ENCODE measurements around the gene LILRA5. TPM values are rescaled to one million over a fixed set of nuclear protein-coding genes. Genes with fewer than 3 reads are reported as not detected.

The LILRA5 gene
- total and polyA plus RNA-seq, 2 of the 8 experiments (the other 6 are each of a cell fraction or from before 2014, with no cell fraction given) = not detected

DNA sequence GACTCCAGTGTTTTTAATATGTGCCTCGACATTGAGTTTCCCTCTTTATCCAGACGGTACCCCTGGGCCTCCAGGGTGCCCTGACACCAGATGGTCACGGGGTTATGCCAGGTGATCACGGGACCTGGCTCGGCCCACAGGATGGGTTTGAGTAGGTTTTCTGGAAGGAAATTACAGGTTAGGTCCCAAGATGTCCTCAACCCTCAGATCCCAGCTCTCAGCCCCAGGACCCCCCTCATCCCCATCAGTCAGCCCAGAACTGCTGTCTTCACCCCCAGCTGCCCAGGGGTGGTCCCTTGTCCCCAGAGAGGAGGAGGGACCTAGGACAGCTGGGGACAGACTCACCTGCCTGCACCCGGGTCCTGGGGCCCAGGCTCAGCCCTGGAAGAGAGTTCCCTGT lies 25.6 kb upstream of the LILRA5 start (continued):
- TF ChIP-seq, protein P1, sequence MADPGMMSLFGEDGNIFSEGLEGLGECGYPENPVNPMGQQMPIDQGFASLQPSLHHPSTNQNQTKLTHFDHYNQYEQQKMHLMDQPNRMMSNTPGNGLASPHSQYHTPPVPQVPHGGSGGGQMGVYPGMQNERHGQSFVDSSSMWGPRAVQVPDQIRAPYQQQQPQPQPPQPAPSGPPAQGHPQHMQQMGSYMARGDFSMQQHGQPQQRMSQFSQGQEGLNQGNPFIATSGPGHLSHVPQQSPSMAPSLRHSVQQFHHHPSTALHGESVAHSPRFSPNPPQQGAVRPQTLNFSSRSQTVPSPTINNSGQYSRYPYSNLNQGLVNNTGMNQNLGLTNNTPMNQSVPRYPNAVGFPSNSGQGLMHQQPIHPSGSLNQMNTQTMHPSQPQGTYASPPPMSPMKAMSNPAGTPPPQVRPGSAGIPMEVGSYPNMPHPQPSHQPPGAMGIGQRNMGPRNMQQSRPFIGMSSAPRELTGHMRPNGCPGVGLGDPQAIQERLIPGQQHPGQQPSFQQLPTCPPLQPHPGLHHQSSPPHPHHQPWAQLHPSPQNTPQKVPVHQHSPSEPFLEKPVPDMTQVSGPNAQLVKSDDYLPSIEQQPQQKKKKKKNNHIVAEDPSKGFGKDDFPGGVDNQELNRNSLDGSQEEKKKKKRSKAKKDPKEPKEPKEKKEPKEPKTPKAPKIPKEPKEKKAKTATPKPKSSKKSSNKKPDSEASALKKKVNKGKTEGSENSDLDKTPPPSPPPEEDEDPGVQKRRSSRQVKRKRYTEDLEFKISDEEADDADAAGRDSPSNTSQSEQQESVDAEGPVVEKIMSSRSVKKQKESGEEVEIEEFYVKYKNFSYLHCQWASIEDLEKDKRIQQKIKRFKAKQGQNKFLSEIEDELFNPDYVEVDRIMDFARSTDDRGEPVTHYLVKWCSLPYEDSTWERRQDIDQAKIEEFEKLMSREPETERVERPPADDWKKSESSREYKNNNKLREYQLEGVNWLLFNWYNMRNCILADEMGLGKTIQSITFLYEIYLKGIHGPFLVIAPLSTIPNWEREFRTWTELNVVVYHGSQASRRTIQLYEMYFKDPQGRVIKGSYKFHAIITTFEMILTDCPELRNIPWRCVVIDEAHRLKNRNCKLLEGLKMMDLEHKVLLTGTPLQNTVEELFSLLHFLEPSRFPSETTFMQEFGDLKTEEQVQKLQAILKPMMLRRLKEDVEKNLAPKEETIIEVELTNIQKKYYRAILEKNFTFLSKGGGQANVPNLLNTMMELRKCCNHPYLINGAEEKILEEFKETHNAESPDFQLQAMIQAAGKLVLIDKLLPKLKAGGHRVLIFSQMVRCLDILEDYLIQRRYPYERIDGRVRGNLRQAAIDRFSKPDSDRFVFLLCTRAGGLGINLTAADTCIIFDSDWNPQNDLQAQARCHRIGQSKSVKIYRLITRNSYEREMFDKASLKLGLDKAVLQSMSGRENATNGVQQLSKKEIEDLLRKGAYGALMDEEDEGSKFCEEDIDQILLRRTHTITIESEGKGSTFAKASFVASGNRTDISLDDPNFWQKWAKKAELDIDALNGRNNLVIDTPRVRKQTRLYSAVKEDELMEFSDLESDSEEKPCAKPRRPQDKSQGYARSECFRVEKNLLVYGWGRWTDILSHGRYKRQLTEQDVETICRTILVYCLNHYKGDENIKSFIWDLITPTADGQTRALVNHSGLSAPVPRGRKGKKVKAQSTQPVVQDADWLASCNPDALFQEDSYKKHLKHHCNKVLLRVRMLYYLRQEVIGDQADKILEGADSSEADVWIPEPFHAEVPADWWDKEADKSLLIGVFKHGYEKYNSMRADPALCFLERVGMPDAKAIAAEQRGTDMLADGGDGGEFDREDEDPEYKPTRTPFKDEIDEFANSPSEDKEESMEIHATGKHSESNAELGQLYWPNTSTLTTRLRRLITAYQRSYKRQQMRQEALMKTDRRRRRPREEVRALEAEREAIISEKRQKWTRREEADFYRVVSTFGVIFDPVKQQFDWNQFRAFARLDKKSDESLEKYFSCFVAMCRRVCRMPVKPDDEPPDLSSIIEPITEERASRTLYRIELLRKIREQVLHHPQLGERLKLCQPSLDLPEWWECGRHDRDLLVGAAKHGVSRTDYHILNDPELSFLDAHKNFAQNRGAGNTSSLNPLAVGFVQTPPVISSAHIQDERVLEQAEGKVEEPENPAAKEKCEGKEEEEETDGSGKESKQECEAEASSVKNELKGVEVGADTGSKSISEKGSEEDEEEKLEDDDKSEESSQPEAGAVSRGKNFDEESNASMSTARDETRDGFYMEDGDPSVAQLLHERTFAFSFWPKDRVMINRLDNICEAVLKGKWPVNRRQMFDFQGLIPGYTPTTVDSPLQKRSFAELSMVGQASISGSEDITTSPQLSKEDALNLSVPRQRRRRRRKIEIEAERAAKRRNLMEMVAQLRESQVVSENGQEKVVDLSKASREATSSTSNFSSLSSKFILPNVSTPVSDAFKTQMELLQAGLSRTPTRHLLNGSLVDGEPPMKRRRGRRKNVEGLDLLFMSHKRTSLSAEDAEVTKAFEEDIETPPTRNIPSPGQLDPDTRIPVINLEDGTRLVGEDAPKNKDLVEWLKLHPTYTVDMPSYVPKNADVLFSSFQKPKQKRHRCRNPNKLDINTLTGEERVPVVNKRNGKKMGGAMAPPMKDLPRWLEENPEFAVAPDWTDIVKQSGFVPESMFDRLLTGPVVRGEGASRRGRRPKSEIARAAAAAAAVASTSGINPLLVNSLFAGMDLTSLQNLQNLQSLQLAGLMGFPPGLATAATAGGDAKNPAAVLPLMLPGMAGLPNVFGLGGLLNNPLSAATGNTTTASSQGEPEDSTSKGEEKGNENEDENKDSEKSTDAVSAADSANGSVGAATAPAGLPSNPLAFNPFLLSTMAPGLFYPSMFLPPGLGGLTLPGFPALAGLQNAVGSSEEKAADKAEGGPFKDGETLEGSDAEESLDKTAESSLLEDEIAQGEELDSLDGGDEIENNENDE (IDR thresholded peaks at IDR 0.05; ENCODE audit: insufficient replicate concordance, low read length) = no peak
- no peak for TF ChIP-seq RXRA (IDR thresholded peaks at IDR 0.05; ENCODE audit: insufficient read depth, low read depth, low read length)
- TF ChIP-seq TAF1 (IDR thresholded peaks at IDR 0.05; ENCODE audit: low read depth, low read length) = no peak
- TF ChIP-seq GABPA (IDR thresholded peaks at IDR 0.05; ENCODE audit: borderline replicate concordance, insufficient read depth, low read length) = no peak
- no peak for TF ChIP-seq POLR2A (IDR thresholded peaks at IDR 0.05; ENCODE audit: control extremely low read depth in 1 of 2, low read depth in 2 of 2, low read length in 2 of 2)
- no peak for TF ChIP-seq SP4 (IDR thresholded peaks at IDR 0.05; ENCODE audit: low read length)
- TF ChIP-seq EGR1 (IDR thresholded peaks at IDR 0.05; ENCODE audit: borderline replicate concordance, low read depth, low read length) = no peak
- no peak for TF ChIP-seq POU5F1 (IDR thresholded peaks at IDR 0.05; ENCODE audit: low read depth, low read length)
- no peak for TF ChIP-seq TAF7 (optimal IDR thresholded peaks at IDR 0.05; ENCODE audit: borderline replicate concordance, low read depth, low read length)
- no peak for TF ChIP-seq SP1 (IDR thresholded peaks at IDR 0.05; ENCODE audit: low read depth, low read length)
- TF ChIP-seq EZH2 (IDR thresholded peaks at IDR 0.05; ENCODE audit: low read depth, low read length, severe bottlenecking) = no peak
- TF ChIP-seq JUN (IDR thresholded peaks at IDR 0.05; ENCODE audit: low read depth, low read length) = no peak
- no peak for TF ChIP-seq TBP (IDR thresholded peaks at IDR 0.05; ENCODE audit: low read depth, low read length)

Measured in H1 (cell line).